NCI-H2171 (cell line): ENCODE results near the gene DHFR.
A peak's percentile ranks its signal among the peaks of the same experiment; 100 is the strongest.
"Not testable (repeated sequence)": the region's sequence is repeated elsewhere in the genome, so short reads cannot be mapped to it uniquely, and the experiment has no call there.

ENCODE experiments used
- DNase-seq: peaks from one replicate; lab custom pipeline; 2025; lab: John Stamatoyannopoulos, UW

DHFR gene

DNA sequence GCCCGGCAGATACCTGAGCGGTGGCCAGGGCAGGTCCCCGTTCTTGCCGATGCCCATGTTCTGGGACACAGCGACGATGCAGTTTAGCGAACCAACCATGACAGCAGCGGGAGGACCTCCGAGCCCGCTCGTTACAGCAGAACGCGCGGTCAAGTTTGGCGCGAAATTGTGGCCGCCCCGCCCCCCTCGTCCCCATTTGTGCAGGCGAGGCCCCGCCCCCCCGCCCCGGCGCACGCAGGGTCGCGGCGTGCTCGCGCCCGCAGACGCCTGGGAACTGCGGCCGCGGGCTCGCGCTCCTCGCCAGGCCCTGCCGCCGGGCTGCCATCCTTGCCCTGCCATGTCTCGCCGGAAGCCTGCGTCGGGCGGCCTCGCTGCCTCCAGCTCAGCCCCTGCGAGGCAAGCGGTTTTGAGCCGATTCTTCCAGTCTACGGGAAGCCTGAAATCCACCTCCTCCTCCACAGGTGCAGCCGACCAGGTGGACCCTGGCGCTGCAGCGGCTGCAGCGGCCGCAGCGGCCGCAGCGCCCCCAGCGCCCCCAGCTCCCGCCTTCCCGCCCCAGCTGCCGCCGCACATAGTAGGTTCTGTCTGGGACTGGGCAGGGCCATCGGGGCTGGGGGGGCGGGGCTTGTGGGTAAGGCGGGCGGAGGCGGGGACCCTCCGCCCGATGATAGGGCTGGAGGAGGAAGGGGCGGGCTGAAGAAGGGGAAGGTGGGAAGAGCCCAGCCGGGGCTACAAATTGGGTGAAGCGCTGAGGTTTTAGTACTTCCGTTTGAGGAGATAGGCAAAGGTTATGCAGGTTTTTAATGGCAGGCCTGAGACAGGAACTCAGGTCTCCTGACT, at the start of gene DHFR, which contains the start of gene MSH3:
DHFR (minus strand) TSS at position 593 of the 840 bp plus-strand sequence; CDS start at position 99, 494 bp downstream.
MSH3 (plus strand) TSS at position 262 of the 840 bp plus-strand sequence; CDS start at position 338, 76 bp downstream.
- peak; percentile 81 for DNase-seq

- DNase-seq: no peak
Observed at GRCh38 chr5:80704221-80704620, 49.4 kb upstream of the DHFR start.

- DNase-seq: no peak
Observed at GRCh38 chr5:80703747-80704146, 49.0 kb upstream of the DHFR start.

GRCh38 chr5:80703291-80703690, 48.5 kb upstream of the DHFR start:
- no peak for DNase-seq

DNA sequence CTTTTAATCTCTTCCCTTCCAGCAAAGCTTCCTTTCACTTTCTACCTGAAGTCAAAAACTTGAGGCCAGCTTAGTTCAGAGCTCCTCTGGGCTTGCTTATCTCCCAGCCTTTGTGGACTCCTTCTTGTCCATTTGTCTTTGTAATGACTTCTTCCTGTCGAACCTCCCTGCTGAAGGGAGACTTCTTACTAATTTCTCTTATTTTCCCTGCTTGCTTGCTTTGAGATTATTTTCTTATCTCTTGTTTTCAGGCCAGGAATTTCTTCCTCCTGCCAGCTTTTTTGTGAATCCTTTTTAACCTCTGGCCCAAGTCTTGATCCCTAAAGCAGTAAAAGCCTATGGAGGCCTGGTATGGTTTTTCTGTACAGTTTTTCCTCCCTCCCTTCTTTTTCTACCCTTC, 46.8 kb upstream of the DHFR start:
- no peak for DNase-seq

DNA sequence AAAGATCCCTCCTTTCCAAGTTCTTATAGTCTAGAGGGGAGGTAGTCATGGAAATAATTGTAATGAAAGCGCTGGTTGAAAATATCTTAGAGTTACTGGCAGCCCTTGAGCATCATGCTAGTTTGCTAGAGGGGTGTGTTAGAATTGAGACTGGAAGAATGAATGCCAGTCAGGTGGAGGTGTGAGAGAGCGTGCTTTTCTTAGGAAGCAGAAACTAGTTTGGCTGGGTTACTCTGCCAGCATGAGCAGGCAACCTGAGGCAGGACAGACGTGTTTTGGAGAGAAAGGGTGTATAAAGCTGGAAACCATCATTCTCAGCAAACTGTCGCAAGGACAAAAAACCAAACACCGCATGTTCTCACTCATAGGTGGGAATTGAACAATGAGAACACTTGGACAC, 43.6 kb upstream of the DHFR start:
- DNase-seq: no peak

DNA sequence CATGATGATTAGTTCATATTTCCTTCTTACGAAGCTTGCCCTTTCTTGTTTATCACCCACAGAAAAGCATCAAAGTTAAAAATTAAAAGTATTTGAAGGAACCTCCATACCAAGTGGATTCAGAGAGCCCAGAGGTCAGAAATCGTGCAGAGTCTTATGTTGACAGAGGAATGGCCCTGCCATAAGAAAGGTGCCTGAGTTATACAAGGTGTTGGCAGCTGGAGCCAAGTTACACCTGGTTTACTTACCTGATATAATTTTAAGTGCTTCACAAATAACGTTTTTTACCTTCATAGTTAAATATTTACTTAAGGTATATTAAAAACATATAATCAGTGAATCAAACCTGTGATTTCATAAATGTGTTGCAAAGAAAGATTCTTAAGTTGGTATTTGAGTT, 42.3 kb upstream of the DHFR start:
- no peak for DNase-seq

DNA sequence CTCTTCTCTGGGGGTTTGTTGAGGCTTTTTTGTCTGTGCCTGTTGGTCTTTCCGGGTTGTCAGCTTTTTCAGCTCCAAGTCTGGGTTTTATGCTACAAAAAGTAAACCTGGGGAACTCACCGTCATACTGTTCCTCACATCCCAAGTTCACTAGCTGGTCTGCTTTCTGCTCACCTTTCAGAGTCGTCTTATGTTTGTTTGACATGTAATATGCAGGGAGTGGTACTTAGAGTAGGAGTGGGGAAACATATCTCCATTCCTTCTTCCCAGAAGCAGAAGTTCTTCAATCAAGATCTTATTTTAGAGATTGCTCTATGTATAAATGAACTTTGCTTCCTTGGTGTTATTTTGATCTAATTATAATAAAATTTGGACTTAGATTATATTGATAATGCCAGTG, 41.7 kb upstream of the DHFR start:
- DNase-seq: no peak

- no peak for DNase-seq
Observed at GRCh38 chr5:80695666-80696065, 40.9 kb upstream of the DHFR start.

GRCh38 chr5:80689627-80690026, 34.8 kb upstream of the DHFR start:
- DNase-seq: no peak

- no peak for DNase-seq
Observed at GRCh38 chr5:80688648-80689420, 34.1 kb upstream of the DHFR start.

- no peak for DNase-seq
Observed at GRCh38 chr5:80686757-80687156, 32.0 kb upstream of the DHFR start.

- no peak for DNase-seq
Observed at GRCh38 chr5:80676706-80677105, 21.9 kb upstream of the DHFR start.

GRCh38 chr5:80672140-80672736, 17.5 kb upstream of the DHFR start:
- peak; percentile 17 for DNase-seq

GRCh38 chr5:80668016-80668969, 13.5 kb upstream of the DHFR start:
- no peak for DNase-seq

GRCh38 chr5:80667384-80667783, 12.6 kb upstream of the DHFR start:
- DNase-seq: no peak

DNA sequence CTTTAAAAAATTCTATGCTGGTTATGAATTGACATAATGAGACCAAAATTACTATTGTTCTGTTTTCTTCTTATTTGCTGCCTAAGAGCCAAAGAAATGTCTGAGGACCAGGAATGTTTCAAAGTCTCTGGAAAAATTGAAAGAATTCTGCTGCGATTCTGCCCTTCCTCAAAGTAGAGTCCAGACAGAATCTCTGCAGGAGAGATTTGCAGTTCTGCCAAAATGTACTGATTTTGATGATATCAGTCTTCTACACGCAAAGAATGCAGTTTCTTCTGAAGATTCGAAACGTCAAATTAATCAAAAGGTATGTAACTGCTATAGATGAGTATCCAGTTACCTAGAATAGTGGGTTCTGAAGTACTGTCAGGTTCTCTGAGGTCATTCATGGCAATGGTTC, 10.3 kb upstream of the DHFR start:
- no peak for DNase-seq

GRCh38 chr5:80662108-80662507, 7.3 kb upstream of the DHFR start:
- no peak for DNase-seq

- DNase-seq: not testable (repeated sequence)
Observed at GRCh38 chr5:80660661-80661060, 5.9 kb upstream of the DHFR start.

DNA sequence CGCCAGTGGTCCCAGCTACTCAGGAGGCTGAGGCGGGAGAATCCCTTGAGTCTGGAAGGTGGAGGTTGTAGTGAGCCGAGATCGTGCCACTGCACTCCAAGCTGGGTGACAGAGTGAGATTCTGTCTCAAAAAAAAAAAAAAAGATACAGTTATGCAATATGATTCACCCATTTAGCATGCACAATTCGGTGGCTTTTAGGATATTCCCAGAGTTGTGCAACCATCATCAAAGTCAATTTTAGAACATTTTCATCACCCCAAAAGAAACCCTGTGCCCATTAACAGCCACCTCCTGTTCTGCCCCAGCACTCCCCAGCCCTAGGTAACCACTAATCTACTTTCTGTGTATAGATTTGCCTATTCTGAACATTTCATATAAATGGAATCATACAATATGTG, 4.3 kb upstream of the DHFR start:
- no peak for DNase-seq

DNA sequence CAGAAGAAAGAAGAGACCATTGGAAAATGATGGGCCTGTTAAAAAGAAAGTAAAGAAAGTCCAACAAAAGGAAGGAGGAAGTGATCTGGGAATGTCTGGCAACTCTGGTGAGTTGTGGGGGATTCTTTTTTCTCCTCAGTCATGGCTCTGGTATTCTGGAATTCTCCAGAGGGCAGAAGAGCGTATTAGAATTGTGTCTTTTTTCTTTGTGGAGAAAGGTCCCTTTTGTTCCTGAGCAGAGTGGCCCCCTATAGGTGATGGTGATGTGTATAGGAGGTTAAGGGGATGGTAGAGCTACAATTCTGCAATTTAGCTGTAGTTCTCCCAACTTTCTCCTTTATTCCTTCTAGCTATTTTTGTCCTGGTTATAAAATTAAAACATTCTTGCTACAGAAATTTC, 1.6 kb upstream of the DHFR start:
- DNase-seq: no peak
